Upper lobe of left lung (tissue), 4 donors: ENCODE results near the gene KLHL26.

Source experiments
- CTCF ChIP-seq, 6 experiments: fragments of 450-650 bp in 4 of 6; fragments of 200-600 bp in 2 of 6; sonication (generic) in 2 of 6; IDR thresholded peaks; one replicate each; pipeline ENCODE4 v1.5.1; 2016 to 2019; ENCODE audit warnings: antibody characterized with exemption in 6 of 6
- EP300 ChIP-seq, 4 donors: sonication (generic); formaldehyde crosslinking; IDR thresholded peaks; one replicate each; pipeline ENCODE4 v1.5.1; 2017; ENCODE audit warnings: antibody characterized with exemption in 4 of 4, control low read depth in 2 of 4
- POLR2A ChIP-seq, 4 donors: fragments of 450-650 bp; IDR thresholded peaks; one replicate each; pipeline ENCODE4 v1.5.1; 2016 to 2017; ENCODE audit warnings: antibody characterized with exemption in 4 of 4, mild to moderate bottlenecking in 2 of 4
- POLR2AphosphoS5 ChIP-seq, 2 donors: sonication (generic); formaldehyde crosslinking; IDR thresholded peaks; one replicate each; pipeline ENCODE4 v1.5.1; 2017; ENCODE audit warnings: antibody characterized with exemption in 2 of 2

- TF ChIP-seq CTCF (IDR thresholded peaks at IDR 0.05): no peak
- TF ChIP-seq POLR2A (IDR thresholded peaks at IDR 0.05): no peak
- TF ChIP-seq POLR2AphosphoS5 (IDR thresholded peaks at IDR 0.05): no peak
- TF ChIP-seq EP300 (IDR thresholded peaks at IDR 0.05): no peak
Measured at GRCh38 chr19:18616023-18616422, 20.8 kb upstream of the KLHL26 start.
